ENCODE data around the gene ELP2.

ELP2 gene

GRCh38 chr18:36130039-36130831 lies 536 bp downstream of the ELP2 start:
- peaks cover 4% of the 10 kb centered on the region for H3K36me3 Mint-ChIP-seq
- H3K27me3 Mint-ChIP-seq, result no peaks in the 10 kb centered on the region
- DNase-seq (ENCODE audit: low spot score in 2 of 2) (no peak), ATAC-seq (ENCODE audit: low read depth) (peak; percentile 1)
- peak overlapping the region; percentile 97 for H3K4me3 Mint-ChIP-seq
- peaks cover 36% of the 10 kb centered on the region for H3K4me1 Mint-ChIP-seq
- H3K27ac Mint-ChIP-seq, result peak overlapping the region; percentile 97
- H3K9me3 Mint-ChIP-seq, result no peaks in the 10 kb centered on the region

GRCh38 chr18:36130883-36131653 lies 1.4 kb downstream of the ELP2 start:
- Mint-ChIP-seq H3K36me3 (peaks cover 6% of the 10 kb centered on the region), H3K4me3 (peak overlapping the region; percentile 97), H3K4me1 (peaks cover 34% of the 10 kb centered on the region), H3K27me3 (no peaks in the 10 kb centered on the region), H3K9me3 (no peaks in the 10 kb centered on the region), H3K27ac (peak overlapping the region; percentile 97)
- no peak for DNase-seq (ENCODE audit: low spot score in 2 of 2)
- no peak for ATAC-seq (ENCODE audit: low read depth)

- H3K27me3 Mint-ChIP-seq, result no peaks in the 10 kb centered on the region
- ATAC-seq (ENCODE audit: low read depth) (no peak), DNase-seq (ENCODE audit: low spot score in 2 of 2) (no peak)
- H3K27ac Mint-ChIP-seq, result peak overlapping the region; percentile 60
- H3K4me1 Mint-ChIP-seq, result peaks cover 31% of the 10 kb centered on the region
- peaks cover 9% of the 10 kb centered on the region for H3K36me3 Mint-ChIP-seq
- peak overlapping the region; percentile 97 for H3K4me3 Mint-ChIP-seq
- H3K9me3 Mint-ChIP-seq, result no peaks in the 10 kb centered on the region
These were observed 2.2 kb downstream of the ELP2 start for GRCh38 chr18:36131692-36132483.

DNA sequence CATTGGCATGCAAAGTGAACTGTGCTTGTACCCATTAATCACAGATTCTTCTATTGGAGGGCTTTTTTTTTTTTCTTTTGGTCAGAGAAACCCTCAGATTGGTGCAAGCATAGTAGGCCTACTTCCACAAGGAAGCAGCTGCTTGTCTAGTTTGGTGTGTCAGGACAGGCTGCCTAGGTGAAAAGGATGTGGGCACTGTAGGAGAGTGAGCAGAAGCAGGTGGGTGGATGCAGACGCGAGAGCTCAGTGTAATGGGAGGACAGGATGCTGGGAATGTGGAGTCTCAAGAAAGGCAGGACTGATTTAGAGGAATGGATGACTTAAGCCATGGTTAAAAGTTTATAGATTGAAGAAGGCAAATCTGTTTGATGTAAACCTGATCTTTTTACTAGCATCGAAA lies 3.1 kb downstream of the ELP2 start:
- H3K27ac Mint-ChIP-seq, result peak overlapping the region; percentile 60
- no peak for ATAC-seq (ENCODE audit: low read depth)
- H3K4me3 Mint-ChIP-seq, result peak overlapping the region; percentile 5
- no peak for DNase-seq (ENCODE audit: low spot score in 2 of 2)
- H3K4me1 Mint-ChIP-seq, result peaks cover 27% of the 10 kb centered on the region
- H3K9me3 Mint-ChIP-seq, result no peaks in the 10 kb centered on the region
- H3K36me3 Mint-ChIP-seq, result peaks cover 9% of the 10 kb centered on the region
- no peaks in the 10 kb centered on the region for H3K27me3 Mint-ChIP-seq

DNA sequence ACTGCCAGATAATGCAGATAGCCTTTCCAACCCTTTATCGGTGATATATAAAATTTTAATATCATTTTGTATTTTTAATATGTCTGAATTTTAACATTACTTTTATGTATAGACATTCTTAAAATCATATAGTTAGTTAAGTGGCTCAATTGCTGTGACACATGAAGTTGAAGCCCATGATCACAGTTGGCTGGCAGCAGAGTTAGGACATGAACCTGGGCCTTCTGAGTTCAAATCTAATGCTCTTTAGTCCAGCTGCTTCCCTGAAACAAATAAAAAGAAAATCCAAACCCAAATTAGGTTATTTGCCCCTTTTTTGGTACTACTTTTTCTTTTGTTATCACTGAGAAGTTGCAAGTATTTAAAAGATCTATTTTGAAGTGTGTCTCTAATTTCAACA lies 5.6 kb downstream of the ELP2 start:
- ATAC-seq (ENCODE audit: low read depth) (no peak), DNase-seq (ENCODE audit: low spot score in 2 of 2) (no peak)
- Mint-ChIP-seq H3K4me3 (no peak overlapping the region), H3K36me3 (peaks cover 13% of the 10 kb centered on the region), H3K27ac (no peak overlapping the region), H3K27me3 (no peaks in the 10 kb centered on the region), H3K9me3 (no peaks in the 10 kb centered on the region), H3K4me1 (peaks cover 19% of the 10 kb centered on the region)

GRCh38 chr18:36139245-36139644 lies 9.5 kb downstream of the ELP2 start:
- H3K27ac Mint-ChIP-seq, result no peak overlapping the region
- no peak for DNase-seq (ENCODE audit: low spot score in 2 of 2)
- no peaks in the 10 kb centered on the region for H3K27me3 Mint-ChIP-seq
- no peak overlapping the region for H3K4me3 Mint-ChIP-seq
- no peaks in the 10 kb centered on the region for H3K4me1 Mint-ChIP-seq
- H3K36me3 Mint-ChIP-seq, result peaks cover 19% of the 10 kb centered on the region
- no peaks in the 10 kb centered on the region for H3K9me3 Mint-ChIP-seq
- no peak for ATAC-seq (ENCODE audit: low read depth)

DNA sequence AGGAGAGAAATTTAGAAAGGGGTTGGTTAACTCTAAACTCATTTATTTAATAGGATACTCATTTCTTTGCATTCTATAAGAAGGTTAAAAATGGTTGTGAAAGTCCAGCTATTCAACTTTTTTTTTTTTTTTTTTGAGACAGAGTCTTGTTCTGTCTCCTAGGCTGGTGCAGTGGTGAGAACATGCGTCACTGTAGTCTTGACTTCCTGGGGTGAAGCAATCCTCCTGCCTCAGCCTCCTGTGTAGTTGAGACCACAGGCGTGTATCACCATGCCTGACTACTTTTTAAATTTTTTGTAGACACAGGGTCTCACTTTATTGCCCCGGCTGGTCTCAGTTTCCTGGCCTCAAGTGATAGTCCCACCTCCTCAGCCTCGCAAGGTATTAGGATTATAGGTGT lies 11.9 kb downstream of the ELP2 start:
- ATAC-seq (ENCODE audit: low read depth) (no peak), DNase-seq (ENCODE audit: low spot score in 2 of 2) (no peak)
- Mint-ChIP-seq H3K36me3 (peaks cover 23% of the 10 kb centered on the region), H3K4me3 (no peak overlapping the region), H3K27ac (no peak overlapping the region), H3K27me3 (no peaks in the 10 kb centered on the region), H3K9me3 (no peaks in the 10 kb centered on the region), H3K4me1 (no peaks in the 10 kb centered on the region)

DNA sequence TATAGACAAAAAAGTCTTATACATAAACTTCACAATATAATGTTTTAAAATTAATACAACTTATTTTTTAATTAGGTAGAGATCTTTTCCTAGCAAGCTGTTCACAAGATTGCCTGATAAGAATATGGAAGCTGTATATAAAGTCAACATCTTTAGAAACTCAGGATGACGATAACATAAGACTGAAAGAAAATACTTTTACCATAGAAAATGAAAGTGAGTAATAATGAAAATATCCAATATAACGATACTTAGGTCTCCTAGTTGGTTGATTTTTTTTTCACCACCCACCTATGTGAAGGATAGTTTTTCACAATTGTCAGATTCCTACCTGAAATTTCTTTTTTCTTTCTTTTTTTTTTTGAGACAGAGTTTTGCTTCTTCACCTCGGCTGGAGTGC lies 13.1 kb downstream of the ELP2 start:
- ATAC-seq (ENCODE audit: low read depth) (no peak), DNase-seq (ENCODE audit: low spot score in 2 of 2) (no peak)
- Mint-ChIP-seq H3K4me3 (no peak overlapping the region), H3K27ac (peak overlapping the region; percentile 38), H3K4me1 (peaks cover 2% of the 10 kb centered on the region), H3K27me3 (no peaks in the 10 kb centered on the region), H3K9me3 (no peaks in the 10 kb centered on the region), H3K36me3 (peaks cover 24% of the 10 kb centered on the region)

DNA sequence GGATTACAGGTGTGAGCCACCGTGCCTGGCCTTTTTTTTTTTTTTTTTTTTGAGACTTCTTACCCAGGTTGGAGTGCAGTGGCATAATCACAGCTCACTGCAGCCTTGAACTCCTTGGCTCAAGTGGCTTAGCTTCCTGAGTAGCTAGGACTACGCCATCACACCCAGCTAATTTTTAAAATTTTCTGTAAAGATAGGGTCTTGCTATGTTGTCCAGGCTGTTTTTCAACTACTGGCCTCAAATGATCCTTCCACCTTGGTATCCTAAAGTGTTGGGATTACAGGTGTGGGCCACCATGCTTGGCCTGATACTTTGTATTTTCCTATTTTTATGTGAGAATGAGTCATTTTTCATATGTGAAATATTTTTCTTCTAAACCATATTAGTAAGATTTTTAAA lies 13.7 kb downstream of the ELP2 start:
- Mint-ChIP-seq H3K4me1 (peaks cover 2% of the 10 kb centered on the region), H3K27me3 (no peaks in the 10 kb centered on the region), H3K36me3 (peaks cover 26% of the 10 kb centered on the region), H3K9me3 (no peaks in the 10 kb centered on the region), H3K27ac (no peak overlapping the region), H3K4me3 (no peak overlapping the region)
- DNase-seq (ENCODE audit: low spot score in 2 of 2) (no peak), ATAC-seq (ENCODE audit: low read depth) (no peak)

DNA sequence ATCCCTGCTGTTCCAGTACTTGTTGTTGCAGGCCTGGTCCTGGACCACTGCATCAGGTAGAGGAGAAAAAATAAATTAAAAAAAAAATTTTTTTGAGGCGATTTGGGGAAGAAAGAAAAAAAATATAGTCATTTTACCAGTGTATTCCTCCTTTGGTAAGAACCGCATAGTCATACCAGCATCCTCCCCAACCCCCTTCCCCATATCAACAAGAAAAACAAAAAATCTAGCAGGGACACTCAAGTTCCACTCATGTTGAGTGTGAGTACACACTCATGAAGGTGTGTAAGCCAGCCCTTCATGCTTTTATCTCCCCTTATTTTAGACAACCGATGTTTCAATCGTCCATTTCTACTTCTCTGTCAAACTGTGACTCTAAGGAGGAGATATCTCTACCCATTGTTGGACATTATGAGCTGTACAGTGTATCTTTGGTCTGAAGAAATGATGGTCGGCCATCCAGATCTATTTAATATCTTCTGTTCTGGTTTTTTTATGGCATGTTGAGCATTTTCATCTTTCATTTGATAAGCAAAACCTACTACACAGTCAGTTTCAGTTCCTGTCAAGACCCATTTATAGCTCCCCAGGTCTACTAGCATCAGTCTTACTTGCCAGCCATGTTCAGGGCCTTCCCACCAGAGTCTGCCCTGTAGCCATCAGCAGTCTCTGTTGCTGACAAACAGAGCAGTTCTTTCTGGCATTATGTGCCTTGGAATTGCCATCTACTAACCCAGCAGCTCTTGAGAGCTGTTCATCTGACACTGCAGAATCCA lies 20.0 kb downstream of the ELP2 start:
- peak; percentile 31 to 33 for DNase-seq (ENCODE audit: low spot score in 2 of 2)
- ATAC-seq (ENCODE audit: low read depth), result peak; percentile 98
- Mint-ChIP-seq H3K4me1 (peaks cover 30% of the 10 kb centered on the region), H3K27me3 (no peaks in the 10 kb centered on the region), H3K4me3 (peak overlapping the region; percentile 74), H3K9me3 (no peaks in the 10 kb centered on the region), H3K36me3 (peaks cover 41% of the 10 kb centered on the region), H3K27ac (peak overlapping the region; percentile 88)

- DNase-seq (ENCODE audit: low spot score in 2 of 2) (no peak), ATAC-seq (ENCODE audit: low read depth) (no peak)
- H3K4me3 Mint-ChIP-seq, result no peak overlapping the region
- H3K27ac Mint-ChIP-seq, result no peak overlapping the region
- peaks cover 31% of the 10 kb centered on the region for H3K4me1 Mint-ChIP-seq
- peaks cover 43% of the 10 kb centered on the region for H3K36me3 Mint-ChIP-seq
- H3K27me3 Mint-ChIP-seq, result no peaks in the 10 kb centered on the region
- no peaks in the 10 kb centered on the region for H3K9me3 Mint-ChIP-seq
These were observed 23.1 kb downstream of the ELP2 start for GRCh38 chr18:36152781-36153180.

DNA sequence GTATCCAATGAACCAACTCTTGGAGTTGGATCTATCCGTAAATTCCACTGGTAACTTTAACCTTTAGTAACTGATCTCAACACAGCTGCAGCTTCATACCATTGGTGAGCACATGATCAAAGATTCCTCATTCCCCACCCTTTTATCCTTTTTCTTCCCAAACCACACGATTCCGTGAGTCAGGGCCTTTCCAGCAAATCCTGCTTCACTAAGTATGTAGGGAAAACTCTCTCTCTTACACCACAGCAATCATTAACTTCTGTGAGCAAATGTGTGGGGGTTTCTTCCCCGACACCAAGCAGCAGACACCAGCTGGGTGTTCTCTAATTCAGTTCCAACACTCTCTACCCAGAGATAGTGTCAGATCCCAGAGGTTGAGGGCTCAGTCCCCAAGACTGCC lies 23.5 kb downstream of the ELP2 start:
- ATAC-seq (ENCODE audit: low read depth), result no peak

GRCh38 chr18:36153771-36154170 lies 24.1 kb downstream of the ELP2 start:
- H3K9me3 Mint-ChIP-seq, result no peaks in the 10 kb centered on the region
- peaks cover 34% of the 10 kb centered on the region for H3K4me1 Mint-ChIP-seq
- DNase-seq (ENCODE audit: low spot score in 2 of 2), result no peak
- ATAC-seq (ENCODE audit: low read depth), result no peak
- no peak overlapping the region for H3K27ac Mint-ChIP-seq
- no peaks in the 10 kb centered on the region for H3K27me3 Mint-ChIP-seq
- H3K36me3 Mint-ChIP-seq, result peaks cover 42% of the 10 kb centered on the region
- H3K4me3 Mint-ChIP-seq, result no peak overlapping the region

More for the DNA sequence above, 23.5 kb downstream of the ELP2 start:
- Mint-ChIP-seq H3K36me3 (peaks cover 39% of the 10 kb centered on the region), H3K27ac (no peak overlapping the region), H3K4me1 (peaks cover 32% of the 10 kb centered on the region), H3K9me3 (no peaks in the 10 kb centered on the region), H3K4me3 (no peak overlapping the region), H3K27me3 (no peaks in the 10 kb centered on the region)
- no peak for DNase-seq (ENCODE audit: low spot score in 2 of 2)

Data from memory B cell (primary cell).